H9 (cell line): Measurements from ENCODE around the gene BEST2. TPM values are rescaled to one million over a fixed set of nuclear protein-coding genes. Genes with fewer than 3 reads are reported as not detected.
A peak's percentile ranks its signal among the peaks of the same experiment; 100 is the strongest.

Experiments
- DNase-seq: peaks from one replicate; pipeline ENCODE4 v3.0.0-alpha.2; 2017
- H2AFZ ChIP-seq: one replicate; pipeline ENCODE4 v1.6.1; 2013; ENCODE audit warnings: mild to moderate bottlenecking, low read length, control low read depth, moderate library complexity
- H2AK5ac ChIP-seq: 2 replicates; pipeline ENCODE4 v1.6.1; 2013; ENCODE audit warnings: low read length, control low read depth, mixed read lengths; ENCODE audit not compliant: insufficient read length
- H2BK120ac ChIP-seq: one replicate; pipeline ENCODE4 v1.6.1; 2013; ENCODE audit warnings: low read depth, mild to moderate bottlenecking, low read length, control low read depth, inconsistent platforms; ENCODE audit not compliant: poor library complexity, severe bottlenecking
- H2BK12ac ChIP-seq: 2 replicates; pipeline ENCODE4 v1.6.1; 2013; ENCODE audit warnings: low read length, control low read depth, mixed read lengths, low read depth; ENCODE audit not compliant: insufficient read length
- H2BK15ac ChIP-seq: 2 replicates; pipeline ENCODE4 v1.6.1; 2013; ENCODE audit warnings: low read depth, low read length, control low read depth
- H2BK20ac ChIP-seq: one replicate; pipeline ENCODE4 v1.6.1; 2013; ENCODE audit warnings: low read depth, mild to moderate bottlenecking, low read length, control low read depth, inconsistent platforms; ENCODE audit not compliant: poor library complexity, severe bottlenecking
- H2BK5ac ChIP-seq: 2 replicates; pipeline ENCODE4 v1.6.1; 2013; ENCODE audit warnings: low read length, control low read depth, mixed read lengths; ENCODE audit not compliant: insufficient read length
- H3K14ac ChIP-seq: 2 replicates; pipeline ENCODE4 v1.6.1; 2013; ENCODE audit warnings: low read length, control low read depth; ENCODE audit not compliant: insufficient read depth
- H3K18ac ChIP-seq: 2 replicates; pipeline ENCODE4 v1.6.1; 2013; ENCODE audit warnings: low read depth, mild to moderate bottlenecking, mixed read lengths, low read length, control low read depth; ENCODE audit not compliant: insufficient read length
- H3K23ac ChIP-seq: 2 replicates; pipeline ENCODE4 v1.6.1; 2013; ENCODE audit warnings: low read length, control low read depth, mixed read lengths, low read depth; ENCODE audit not compliant: insufficient read length
- H3K23me2 ChIP-seq: 2 replicates; pipeline ENCODE4 v1.6.1; 2013; ENCODE audit warnings: low read depth, mild to moderate bottlenecking, mixed read lengths, low read length, control low read depth; ENCODE audit not compliant: insufficient read length, poor library complexity, severe bottlenecking
- H3K27ac ChIP-seq: 2 replicates; pipeline ENCODE4 v1.5.1; 2013; ENCODE audit warnings: low read length, control low read depth, mixed read lengths, low read depth; ENCODE audit not compliant: insufficient read length
- H3K27me3 ChIP-seq: 2 replicates; pipeline ENCODE4 v1.6.1; 2013; ENCODE audit warnings: low read length, control low read depth, inconsistent platforms; ENCODE audit not compliant: insufficient read depth
- H3K4ac ChIP-seq: 2 replicates; pipeline ENCODE4 v1.6.1; 2013; ENCODE audit warnings: low read depth, mild to moderate bottlenecking, control low read depth, inconsistent platforms, low read length, moderate library complexity
- H3K4me1 ChIP-seq: 2 replicates; pipeline ENCODE4 v1.6.1; 2013; ENCODE audit warnings: low read length, control low read depth, inconsistent platforms; ENCODE audit not compliant: insufficient read depth
- H3K4me2 ChIP-seq: 2 replicates; pipeline ENCODE4 v1.6.1; 2013; ENCODE audit warnings: low read length, control low read depth, mixed read lengths; ENCODE audit not compliant: insufficient read length, insufficient read depth
- H3K56ac ChIP-seq: 2 replicates; pipeline ENCODE4 v1.6.1; 2013; ENCODE audit warnings: low read depth, mild to moderate bottlenecking, mixed read lengths, low read length, control low read depth; ENCODE audit not compliant: insufficient read length
- H3K79me1 ChIP-seq: 2 replicates; pipeline ENCODE4 v1.6.1; 2013; ENCODE audit warnings: low read depth, mild to moderate bottlenecking, moderate library complexity, low read length, control low read depth, inconsistent platforms; ENCODE audit not compliant: insufficient read depth, poor library complexity, severe bottlenecking
- H3K79me2 ChIP-seq: 2 replicates; pipeline ENCODE4 v1.6.1; 2013; ENCODE audit warnings: low read length, control low read depth, inconsistent platforms; ENCODE audit not compliant: insufficient read depth
- H3K9ac ChIP-seq: 2 replicates; pipeline ENCODE4 v1.6.1; 2013; ENCODE audit warnings: low read length, control low read depth, mixed read lengths; ENCODE audit not compliant: insufficient read length; ENCODE audit errors: extremely low read depth
- H3K9me3 ChIP-seq: one replicate; pipeline ENCODE4 v1.6.1; 2013; ENCODE audit warnings: low read depth, low read length, inconsistent platforms; ENCODE audit not compliant: control insufficient read depth
- H3T11ph ChIP-seq: one replicate; pipeline ENCODE4 v1.6.1; 2013; ENCODE audit warnings: mild to moderate bottlenecking, low read length, control low read depth, inconsistent platforms
- H4K20me1 ChIP-seq: one replicate; pipeline ENCODE4 v1.6.1; 2013; ENCODE audit not compliant: control insufficient read depth, insufficient read length, insufficient read depth
- H4K5ac ChIP-seq: 2 replicates; pipeline ENCODE4 v1.6.1; 2013; ENCODE audit warnings: low read depth, mild to moderate bottlenecking, mixed read lengths, low read length, control low read depth; ENCODE audit not compliant: insufficient read length
- H4K8ac ChIP-seq: replicated peaks from 2 replicates; pipeline ENCODE4 v1.6.1; 2013; ENCODE audit warnings: low read length, control low read depth, mixed read lengths, low read depth; ENCODE audit not compliant: insufficient read length
- H4K91ac ChIP-seq: 2 replicates; pipeline ENCODE4 v1.6.1; 2013; ENCODE audit warnings: low read depth, mild to moderate bottlenecking, moderate library complexity, mixed read lengths, low read length, control low read depth; ENCODE audit not compliant: insufficient read length
- H3K27ac Mint-ChIP-seq, 3 experiments: 2 replicates in 2 of 3; 3 replicates in 1 of 3; pipeline ENCODE4 v1.8.0; 2020 to 2021; ENCODE audit warnings: mixed read lengths in 3 of 3, mild to moderate bottlenecking in 1 of 3, moderate library complexity in 1 of 3
- H3K27me3 Mint-ChIP-seq: 2 replicates; pipeline ENCODE4 v1.8.0; 2021; ENCODE audit warnings: low read depth, mild to moderate bottlenecking, moderate library complexity, mixed read lengths
- H3K36me3 Mint-ChIP-seq, 3 experiments: 2 replicates in 2 of 3; 3 replicates in 1 of 3; pipeline ENCODE4 v1.8.0; 2020 to 2021; ENCODE audit warnings: low read depth in 3 of 3, mixed read lengths in 3 of 3; ENCODE audit not compliant: insufficient read depth in 1 of 3
- H3K4me1 Mint-ChIP-seq, 2 experiments: 2 replicates each; pipeline ENCODE4 v1.8.0; 2020; ENCODE audit warnings: mixed read lengths in 2 of 2
- H3K4me3 Mint-ChIP-seq, 2 experiments: 2 replicates in 1 of 2; 3 replicates in 1 of 2; pipeline ENCODE4 v1.8.0; 2020 to 2021; ENCODE audit warnings: mild to moderate bottlenecking in 2 of 2, mixed read lengths in 2 of 2, moderate library complexity in 1 of 2
- H3K9me3 Mint-ChIP-seq, 2 experiments: 2 replicates in 1 of 2; 3 replicates in 1 of 2; pipeline ENCODE4 v1.8.0; 2020; ENCODE audit warnings: mild to moderate bottlenecking in 2 of 2, mixed read lengths in 2 of 2, moderate library complexity in 1 of 2
- WGBS: extraction: QIAGEN DNeasy Blood & Tissue Kit; methylation state at CpG from one replicate; pipeline ENCODE4 v1.1.7; 2013; ENCODE audit warnings: missing lambda C conversion rate, low lambda C conversion rate, mixed read lengths; ENCODE audit not compliant: insufficient read length; ENCODE audit errors: extremely low coverage; 5-methylcytosine and 5-hydroxymethylcytosine counted together
- total RNA-seq: library from RNA; stranded (reverse); gene quantifications from 2 replicates; pipeline ENCODE4 v1.2.1, GENCODE V29; 2021
- TF ChIP-seq, protein P1 (sequence below): fragments of 200-600 bp; sonication (generic); conservative IDR thresholded peaks from 3 replicates; pipeline ENCODE4 v1.8.0; 2021; ENCODE audit warnings: antibody characterized with exemption, mild to moderate bottlenecking

The BEST2 gene
- total RNA-seq, 1 experiment from 2014 or later = 1.6 TPM

GRCh38 chr19:12737835-12738351, 13.7 kb upstream of the BEST2 start:
- Histone ChIP-seq H4K91ac (no peak overlapping the region), H3K79me2 (peaks cover 16% of the 10 kb centered on the region), H4K5ac (peak overlapping the region; percentile 69), H2AK5ac (no peak overlapping the region), H3K9ac (peak overlapping the region; percentile 95), H3T11ph (no peak overlapping the region), H3K9me3 (no peaks in the 10 kb centered on the region), H3K27ac (no peak overlapping the region), H3K4me1 (no peaks in the 10 kb centered on the region), H2BK15ac (no peak overlapping the region), H3K4ac (no peak overlapping the region), H4K20me1 (no peaks in the 10 kb centered on the region), H3K56ac (no peak overlapping the region), H3K18ac (peak overlapping the region; percentile 92), H2BK20ac (no peak overlapping the region), H3K79me1 (peaks cover 3% of the 10 kb centered on the region), H3K4me2 (peak overlapping the region; percentile 94), H3K23me2 (peaks cover 12% of the 10 kb centered on the region), H4K8ac (no peak overlapping the region), H2BK5ac (no peak overlapping the region), H2BK12ac (no peak overlapping the region), H2AFZ (no peak overlapping the region), H2BK120ac (no peak overlapping the region), H3K23ac (no peak overlapping the region), H3K27me3 (no peaks in the 10 kb centered on the region), H3K14ac (peak overlapping the region; percentile 90; the same call in 1 of the 2 replicates)
- WGBS = no CpG with 5 or more reads among the region's 13 CpGs
- TF ChIP-seq, protein P1, sequence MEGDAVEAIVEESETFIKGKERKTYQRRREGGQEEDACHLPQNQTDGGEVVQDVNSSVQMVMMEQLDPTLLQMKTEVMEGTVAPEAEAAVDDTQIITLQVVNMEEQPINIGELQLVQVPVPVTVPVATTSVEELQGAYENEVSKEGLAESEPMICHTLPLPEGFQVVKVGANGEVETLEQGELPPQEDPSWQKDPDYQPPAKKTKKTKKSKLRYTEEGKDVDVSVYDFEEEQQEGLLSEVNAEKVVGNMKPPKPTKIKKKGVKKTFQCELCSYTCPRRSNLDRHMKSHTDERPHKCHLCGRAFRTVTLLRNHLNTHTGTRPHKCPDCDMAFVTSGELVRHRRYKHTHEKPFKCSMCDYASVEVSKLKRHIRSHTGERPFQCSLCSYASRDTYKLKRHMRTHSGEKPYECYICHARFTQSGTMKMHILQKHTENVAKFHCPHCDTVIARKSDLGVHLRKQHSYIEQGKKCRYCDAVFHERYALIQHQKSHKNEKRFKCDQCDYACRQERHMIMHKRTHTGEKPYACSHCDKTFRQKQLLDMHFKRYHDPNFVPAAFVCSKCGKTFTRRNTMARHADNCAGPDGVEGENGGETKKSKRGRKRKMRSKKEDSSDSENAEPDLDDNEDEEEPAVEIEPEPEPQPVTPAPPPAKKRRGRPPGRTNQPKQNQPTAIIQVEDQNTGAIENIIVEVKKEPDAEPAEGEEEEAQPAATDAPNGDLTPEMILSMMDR = no peak
- Mint-ChIP-seq H3K9me3 (no peaks in the 10 kb centered on the region; a peak in 1 of 5 replicates), H3K4me3 (peak overlapping the region; percentile 100), H3K36me3 (peaks cover 26 to 35% (median 27%) of the 10 kb centered on the region in 3 experiments), H3K27ac (peak overlapping the region; percentile 72 to 100 (median 100); a peak in 6 of 7 replicates), H3K4me1 (peaks cover 18 to 25% of the 10 kb centered on the region in 2 experiments), H3K27me3 (peaks cover 3% of the 10 kb centered on the region; the same call in 1 of the 2 replicates)
- DNase-seq = no peak
